ENCODE results near the gene NRXN2. TPM values are rescaled to one million over a fixed set of nuclear protein-coding genes. Genes with fewer than 3 reads are reported as not detected.

NRXN2 gene
- total and polyA plus RNA-seq, 11 donors = 0.42 to 5.5 (median 0.92) TPM; not detected in 1

GRCh38 chr11:64582885-64583284 is 140.1 kb downstream of the NRXN2 start:
- no peak for ATAC-seq
- 81 to 91% (median 88%) methylated on average over 15 of the region's 15 CpGs for WGBS, 4 donors
- H3K27ac ChIP-seq = no peak overlapping the region
- H3K27me3 ChIP-seq = peaks cover 0 to 5% (median 0%) of the 10 kb centered on the region in 9 donors
- no peaks in the 10 kb centered on the region for H3K4me1 ChIP-seq
- intact Hi-C loops (cut with DNase I) = no loop called here
- peaks cover 0 to 9% (median 0%) of the 10 kb centered on the region in 12 donors for H3K9me3 ChIP-seq
- no peak overlapping the region for H3K4me3 ChIP-seq
- H3K36me3 ChIP-seq = no peaks in the 10 kb centered on the region
- no peak for TF ChIP-seq POLR2A (IDR thresholded peaks at IDR 0.05)
- no peak for TF ChIP-seq CTCF (IDR thresholded peaks at IDR 0.05)
- DNase-seq = no peak

GRCh38 chr11:64581057-64581523 is 141.9 kb downstream of the NRXN2 start:
- WGBS, 4 donors = 83 to 91% (median 90%) methylated on average over 15 to 17 of the region's 17 CpGs
- Histone ChIP-seq H3K9me3 (no peaks in the 10 kb centered on the region), H3K4me3 (no peak overlapping the region), H3K27ac (no peak overlapping the region), H3K4me1 (no peaks in the 10 kb centered on the region), H3K36me3 (no peaks in the 10 kb centered on the region), H3K27me3 (peaks cover 0 to 4% (median 0%) of the 10 kb centered on the region in 9 donors)
- DNase-seq = peak in 1 of 5 donors; percentile 41
- TF ChIP-seq POLR2A (IDR thresholded peaks at IDR 0.05) = no peak
- no peak for TF ChIP-seq CTCF (IDR thresholded peaks at IDR 0.05)
- no peak for ATAC-seq
- intact Hi-C loops (cut with DNase I) = no loop called here

- TF ChIP-seq POLR2A (IDR thresholded peaks at IDR 0.05) (no peak), CTCF (IDR thresholded peaks at IDR 0.05) (no peak)
- Histone ChIP-seq H3K27me3 (peaks cover 0 to 4% (median 0%) of the 10 kb centered on the region in 9 donors), H3K4me3 (no peak overlapping the region), H3K9me3 (no peaks in the 10 kb centered on the region), H3K27ac (no peak overlapping the region), H3K4me1 (no peaks in the 10 kb centered on the region), H3K36me3 (no peaks in the 10 kb centered on the region)
- intact Hi-C loops (cut with DNase I) = no loop called here
- ATAC-seq = peak in 1 of 4 donors; percentile 42
- no peak for DNase-seq
- WGBS, 4 donors = 51 to 65% (median 58%) methylated on average over 7 of the region's 7 CpGs
These were observed 142.6 kb downstream of the NRXN2 start for GRCh38 chr11:64580412-64580811.

DNA sequence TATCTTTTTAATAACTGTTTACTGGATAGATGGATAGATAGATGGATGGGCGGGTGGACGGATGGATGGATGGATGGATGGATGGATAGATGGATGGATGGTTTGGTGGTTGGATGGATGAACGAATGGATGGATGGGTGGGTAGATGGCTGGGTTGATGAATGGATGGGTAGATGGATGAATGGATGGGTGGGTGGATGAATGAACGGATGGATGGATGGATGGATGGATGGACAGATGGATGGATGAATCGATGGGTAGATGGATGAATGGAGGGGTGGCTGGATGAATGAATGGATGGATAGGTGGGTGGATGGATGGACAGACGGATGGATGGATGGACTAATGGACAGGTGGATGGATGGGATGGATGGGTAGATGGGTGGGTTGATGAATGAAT is 145.8 kb downstream of the NRXN2 start:
- intact Hi-C loops (cut with DNase I) = no loop called here
- WGBS, 4 donors = 85 to 90% (median 87%) methylated on average over 6 of the region's 6 CpGs
- peaks cover 0 to 4% (median 0%) of the 10 kb centered on the region in 9 donors for H3K27me3 ChIP-seq
- no peaks in the 10 kb centered on the region for H3K9me3 ChIP-seq
- ATAC-seq = no peak
- no peak overlapping the region for H3K4me3 ChIP-seq
- DNase-seq = no peak
- H3K27ac ChIP-seq = no peak overlapping the region
- H3K4me1 ChIP-seq = no peaks in the 10 kb centered on the region
- H3K36me3 ChIP-seq = no peaks in the 10 kb centered on the region
- TF ChIP-seq CTCF (IDR thresholded peaks at IDR 0.05) (no peak), POLR2A (IDR thresholded peaks at IDR 0.05) (no peak)

Data from heart left ventricle (tissue), 16 donors.